GM12878 (cell line): ENCODE data around the gene C17orf58.
"Not testable (repeated sequence)": the region's sequence is repeated elsewhere in the genome, so short reads cannot be mapped to it uniquely, and the experiment has no call there.

Experiments used
- NFYA ChIP-seq: IDR thresholded peaks from 2 replicates; pipeline ENCODE4 v1.6.1; 2011; ENCODE audit warnings: low read depth, mild to moderate bottlenecking, low read length, improper control_type of control experiment, borderline replicate concordance
- SMC3 ChIP-seq: IDR thresholded peaks from 2 replicates; pipeline ENCODE4 v1.6.1; 2011; ENCODE audit warnings: low read length, improper control_type of control experiment, borderline replicate concordance

- TF ChIP-seq SMC3, NFYA: not testable (repeated sequence)
Measured at GRCh38 chr17:67976306-67976705, 20.0 kb downstream of the C17orf58 start.
